ENCODE results near the gene SFI1.
A peak's percentile ranks its signal among the peaks of the same experiment; 100 is the strongest.

Gene SFI1

DNA sequence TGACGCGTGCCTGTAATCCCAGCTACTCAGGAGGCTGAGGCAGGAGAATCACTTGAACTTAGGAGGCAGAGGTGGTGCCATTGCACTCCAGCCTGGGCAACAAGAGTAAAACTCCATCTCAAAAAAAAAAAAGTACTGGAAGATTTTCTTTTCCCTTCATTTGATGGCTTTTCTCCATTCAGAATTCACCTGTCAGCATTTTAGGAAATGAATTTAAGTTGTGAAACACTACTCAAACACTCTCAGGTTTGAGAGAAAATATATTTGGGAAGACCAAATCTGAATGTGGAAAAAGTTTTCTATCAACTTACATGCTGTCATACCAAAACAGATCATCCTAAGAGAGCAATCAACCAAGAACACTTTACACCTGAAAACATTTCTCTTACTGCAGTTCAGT, 9.4 kb upstream of the SFI1 start:
- H3K4me3 ChIP-seq (replicated peaks; ENCODE audit: low read depth, low read length) = no peak overlapping the region
- no peak for DNase-seq (ENCODE audit: low read depth)
- no peak for TF ChIP-seq CTCF (IDR thresholded peaks at IDR 0.05; ENCODE audit: low read length, missing control alignments)

DNA sequence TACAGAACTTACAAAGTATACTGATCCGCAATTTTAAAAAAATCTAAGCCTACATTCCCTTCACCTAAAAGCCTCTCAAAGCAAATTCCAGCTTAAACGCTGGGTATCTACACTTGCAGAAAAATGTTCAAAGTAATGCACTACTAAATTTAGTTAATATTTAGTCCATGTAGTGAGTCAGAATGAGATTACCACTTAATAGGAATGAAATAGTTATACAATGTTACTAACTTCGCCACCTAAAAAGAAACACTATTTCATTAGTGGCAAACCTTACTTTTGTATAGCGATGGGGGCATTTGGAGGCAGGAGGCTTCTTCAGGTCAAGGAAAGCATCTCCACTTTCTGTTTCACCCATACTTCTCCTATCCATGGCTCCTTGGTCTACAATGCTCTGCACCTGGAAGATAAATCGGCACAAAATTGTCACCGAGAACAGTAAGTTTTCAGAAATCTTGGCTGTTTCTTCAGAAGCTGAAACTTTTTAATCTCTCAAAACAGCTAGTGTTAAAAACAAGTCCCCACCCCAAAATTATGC, 7.9 kb upstream of the SFI1 start:
- TF ChIP-seq CTCF (IDR thresholded peaks at IDR 0.05; ENCODE audit: low read length, missing control alignments) = no peak
- peak overlapping the region; percentile 74 for H3K4me3 ChIP-seq (replicated peaks; ENCODE audit: low read depth, low read length)
- no peak for DNase-seq (ENCODE audit: low read depth)

DNA sequence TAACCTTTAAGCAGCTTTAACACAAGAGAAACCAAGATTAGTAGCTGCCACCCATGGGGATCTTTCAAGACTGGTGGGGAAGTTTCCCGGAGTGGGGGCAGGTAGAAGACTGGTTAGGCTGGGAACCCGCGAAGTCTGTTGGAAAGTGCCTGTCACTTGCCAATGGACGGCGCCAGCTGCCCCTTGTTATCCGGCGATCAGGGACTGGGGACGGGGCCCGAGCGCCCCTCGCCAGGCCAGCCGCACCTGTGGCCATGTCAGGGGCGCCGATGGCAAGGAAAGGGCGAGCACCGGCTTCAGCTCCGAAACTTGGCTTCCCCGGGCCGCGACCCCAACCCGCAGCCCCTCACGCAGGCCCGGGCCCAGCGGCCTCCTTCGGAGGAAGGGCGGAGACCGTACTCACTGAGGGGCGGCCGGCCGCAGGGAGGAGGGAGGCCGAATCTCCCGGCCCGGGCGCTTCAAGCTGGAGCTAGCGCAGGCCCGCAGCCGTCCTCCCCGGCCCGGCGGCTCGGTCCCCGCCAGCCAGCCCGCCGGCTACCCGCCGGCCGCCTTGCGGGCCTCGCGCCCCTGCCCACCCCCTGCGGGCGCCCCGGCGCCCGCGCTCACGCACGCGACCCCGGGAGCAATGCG, 7.2 kb upstream of the SFI1 start:
- peak; percentile 27 for DNase-seq (ENCODE audit: low read depth)
- peak overlapping the region; percentile 74 for H3K4me3 ChIP-seq (replicated peaks; ENCODE audit: low read depth, low read length)
- no peak for TF ChIP-seq CTCF (IDR thresholded peaks at IDR 0.05; ENCODE audit: low read length, missing control alignments)

GRCh38 chr22:31489632-31490495, 6.5 kb upstream of the SFI1 start, which contains the start of gene EIF4ENIF1:
EIF4ENIF1 (minus strand) TSS chr22:31489842; CDS start chr22:31488718, 1,124 bp downstream.
- TF ChIP-seq CTCF (IDR thresholded peaks at IDR 0.05; ENCODE audit: low read length, missing control alignments) = no peak
- peak; percentile 85 for DNase-seq (ENCODE audit: low read depth)
- peak within 1 kb of the TSS; percentile 74 for H3K4me3 ChIP-seq (replicated peaks; ENCODE audit: low read depth, low read length)

DNA sequence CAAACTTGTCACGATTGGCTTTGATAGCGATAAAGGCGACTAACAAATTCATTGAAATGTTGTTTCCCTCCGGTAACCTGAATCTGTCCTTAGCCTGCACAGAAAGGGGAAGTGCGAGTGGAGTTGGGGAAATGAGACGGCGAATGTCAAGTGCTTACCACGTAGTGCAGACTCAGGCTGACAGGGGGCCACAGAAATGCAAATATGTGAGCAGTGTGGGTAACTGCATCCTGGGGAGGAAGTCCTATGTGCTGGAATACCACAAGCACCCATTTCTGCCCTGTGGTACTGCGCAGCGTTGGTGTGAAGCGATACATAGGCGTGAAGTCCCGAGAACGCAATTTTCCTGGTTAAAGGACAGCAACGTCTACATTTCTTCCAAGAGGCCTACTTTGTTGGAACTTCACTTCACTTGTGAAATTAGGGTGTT, 5.8 kb upstream of the SFI1 start:
- peak overlapping the region; percentile 74 for H3K4me3 ChIP-seq (replicated peaks; ENCODE audit: low read depth, low read length)
- no peak for TF ChIP-seq CTCF (IDR thresholded peaks at IDR 0.05; ENCODE audit: low read length, missing control alignments)
- peak; percentile 71 for DNase-seq (ENCODE audit: low read depth)

- peak overlapping the region; percentile 74 for H3K4me3 ChIP-seq (replicated peaks; ENCODE audit: low read depth, low read length)
- no peak for TF ChIP-seq CTCF (IDR thresholded peaks at IDR 0.05; ENCODE audit: low read length, missing control alignments)
- DNase-seq (ENCODE audit: low read depth) = no peak
Observed at GRCh38 chr22:31491218-31491962, 4.9 kb upstream of the SFI1 start.
